D721Med (cell line): ENCODE results near the gene CRACDL.

Source experiments
- DNase-seq: peaks from one replicate; pipeline ENCODE4 v3.0.0; 2011; ENCODE audit warnings: low spot score; ENCODE audit not compliant: insufficient read length
- FAIRE-seq: peaks from 2 replicates; lab custom pipeline; 2011; peaks lifted over from hg19 to GRCh38; lab: Jason Lieb, UNC
- TF ChIP-seq, protein P1 (sequence below): IDR thresholded peaks from 2 replicates; pipeline ENCODE4 v1.5.1; 2012; ENCODE audit warnings: mild to moderate bottlenecking, control low read depth; ENCODE audit not compliant: insufficient read depth; ENCODE audit errors: missing control alignments

CRACDL gene

GRCh38 chr2:98816281-98816680, 119.7 kb downstream of the CRACDL start:
- TF ChIP-seq, protein P1, sequence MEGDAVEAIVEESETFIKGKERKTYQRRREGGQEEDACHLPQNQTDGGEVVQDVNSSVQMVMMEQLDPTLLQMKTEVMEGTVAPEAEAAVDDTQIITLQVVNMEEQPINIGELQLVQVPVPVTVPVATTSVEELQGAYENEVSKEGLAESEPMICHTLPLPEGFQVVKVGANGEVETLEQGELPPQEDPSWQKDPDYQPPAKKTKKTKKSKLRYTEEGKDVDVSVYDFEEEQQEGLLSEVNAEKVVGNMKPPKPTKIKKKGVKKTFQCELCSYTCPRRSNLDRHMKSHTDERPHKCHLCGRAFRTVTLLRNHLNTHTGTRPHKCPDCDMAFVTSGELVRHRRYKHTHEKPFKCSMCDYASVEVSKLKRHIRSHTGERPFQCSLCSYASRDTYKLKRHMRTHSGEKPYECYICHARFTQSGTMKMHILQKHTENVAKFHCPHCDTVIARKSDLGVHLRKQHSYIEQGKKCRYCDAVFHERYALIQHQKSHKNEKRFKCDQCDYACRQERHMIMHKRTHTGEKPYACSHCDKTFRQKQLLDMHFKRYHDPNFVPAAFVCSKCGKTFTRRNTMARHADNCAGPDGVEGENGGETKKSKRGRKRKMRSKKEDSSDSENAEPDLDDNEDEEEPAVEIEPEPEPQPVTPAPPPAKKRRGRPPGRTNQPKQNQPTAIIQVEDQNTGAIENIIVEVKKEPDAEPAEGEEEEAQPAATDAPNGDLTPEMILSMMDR = no peak
- FAIRE-seq = no peak
- no peak for DNase-seq

GRCh38 chr2:98815795-98816194, 120.2 kb downstream of the CRACDL start:
- DNase-seq (no peak), FAIRE-seq (no peak)
- TF ChIP-seq, protein P1 = no peak

DNA sequence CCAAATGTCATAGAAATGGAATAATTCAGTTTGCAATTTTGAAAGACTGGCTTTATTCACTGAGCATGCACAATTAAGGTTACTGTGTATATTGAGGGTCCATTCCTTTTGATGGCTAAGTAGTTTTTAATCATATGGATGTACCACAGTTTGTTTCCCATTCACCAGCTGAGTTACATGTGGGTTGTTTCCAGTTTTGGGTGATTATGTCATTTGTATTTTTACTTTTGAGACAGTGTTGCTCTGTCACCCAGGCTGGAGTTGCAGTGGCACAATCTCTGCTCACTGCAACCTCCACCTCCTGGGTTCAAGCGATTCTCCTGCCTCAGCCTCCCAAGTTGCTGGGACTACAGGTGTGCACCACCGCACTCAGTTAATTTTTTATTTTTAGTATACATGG, 124.3 kb downstream of the CRACDL start:
- no peak for DNase-seq
- TF ChIP-seq, protein P1 = no peak
- FAIRE-seq = no peak

DNA sequence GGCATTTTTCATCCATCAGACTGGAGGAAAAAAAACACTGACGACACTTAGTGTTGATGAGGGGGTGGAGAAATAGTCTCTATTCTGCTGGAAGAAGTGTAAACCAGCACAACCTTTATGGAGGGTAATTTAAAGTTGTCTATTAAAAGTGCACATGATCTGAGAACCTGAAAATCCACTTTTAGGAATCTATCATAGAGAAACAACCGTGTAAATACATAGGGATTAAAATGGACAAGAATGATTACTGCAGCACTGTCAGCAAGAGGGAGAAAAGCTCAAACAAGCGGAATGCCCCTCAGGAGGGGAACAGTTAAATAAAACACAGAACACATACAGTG, 125.5 kb downstream of the CRACDL start:
- DNase-seq (no peak), FAIRE-seq (no peak)
- TF ChIP-seq, protein P1 = no peak

GRCh38 chr2:98809878-98810587, 126.0 kb downstream of the CRACDL start:
- TF ChIP-seq, protein P1 = no peak
- DNase-seq = no peak
- no peak for FAIRE-seq

DNA sequence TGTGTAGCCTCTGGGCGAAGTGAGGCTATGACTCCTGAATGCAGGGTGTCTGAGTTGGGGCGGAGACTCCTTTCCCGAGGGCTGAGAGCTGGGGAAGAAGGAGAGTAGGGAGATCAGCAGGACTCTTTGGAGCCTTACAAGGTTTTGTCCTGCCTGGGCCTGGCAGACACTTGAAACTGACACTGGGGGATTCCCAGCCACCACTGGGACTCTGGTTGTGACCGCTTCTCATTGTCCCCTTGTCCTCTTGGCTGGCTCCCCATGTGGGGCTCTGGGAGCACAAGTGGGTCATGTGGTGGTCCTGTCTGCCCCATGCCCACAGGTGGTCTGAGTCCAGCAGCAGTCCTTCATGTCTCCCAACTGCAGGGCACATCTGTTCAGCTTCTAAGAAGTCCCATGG, 126.9 kb downstream of the CRACDL start:
- FAIRE-seq (no peak), DNase-seq (no peak)

DNA sequence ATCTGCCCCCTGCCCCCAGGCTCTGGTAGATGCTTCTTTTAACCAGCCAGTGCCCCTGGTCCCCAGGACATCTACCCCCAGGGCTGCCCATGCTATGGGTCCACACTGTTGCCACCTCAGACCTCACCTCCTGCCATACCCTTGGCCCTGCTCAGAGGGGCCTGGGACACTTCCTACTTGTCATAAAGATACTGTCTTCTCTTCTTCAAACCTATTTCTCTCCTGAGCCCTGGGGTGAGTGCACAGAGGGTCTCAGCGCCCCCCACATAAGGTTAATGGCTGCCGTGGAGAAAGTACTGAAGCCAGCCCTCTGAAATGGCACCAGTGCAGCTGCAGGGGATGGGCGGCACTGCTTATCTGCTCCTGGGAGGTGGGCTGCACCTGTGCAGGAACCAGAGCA, 127.5 kb downstream of the CRACDL start:
- no peak for DNase-seq
- no peak for FAIRE-seq
- TF ChIP-seq, protein P1 = no peak

More for the DNA sequence above, 126.9 kb downstream of the CRACDL start:
- TF ChIP-seq, protein P1 = no peak
